Measurements from ENCODE around the gene BRD7.

BRD7 gene

DNA sequence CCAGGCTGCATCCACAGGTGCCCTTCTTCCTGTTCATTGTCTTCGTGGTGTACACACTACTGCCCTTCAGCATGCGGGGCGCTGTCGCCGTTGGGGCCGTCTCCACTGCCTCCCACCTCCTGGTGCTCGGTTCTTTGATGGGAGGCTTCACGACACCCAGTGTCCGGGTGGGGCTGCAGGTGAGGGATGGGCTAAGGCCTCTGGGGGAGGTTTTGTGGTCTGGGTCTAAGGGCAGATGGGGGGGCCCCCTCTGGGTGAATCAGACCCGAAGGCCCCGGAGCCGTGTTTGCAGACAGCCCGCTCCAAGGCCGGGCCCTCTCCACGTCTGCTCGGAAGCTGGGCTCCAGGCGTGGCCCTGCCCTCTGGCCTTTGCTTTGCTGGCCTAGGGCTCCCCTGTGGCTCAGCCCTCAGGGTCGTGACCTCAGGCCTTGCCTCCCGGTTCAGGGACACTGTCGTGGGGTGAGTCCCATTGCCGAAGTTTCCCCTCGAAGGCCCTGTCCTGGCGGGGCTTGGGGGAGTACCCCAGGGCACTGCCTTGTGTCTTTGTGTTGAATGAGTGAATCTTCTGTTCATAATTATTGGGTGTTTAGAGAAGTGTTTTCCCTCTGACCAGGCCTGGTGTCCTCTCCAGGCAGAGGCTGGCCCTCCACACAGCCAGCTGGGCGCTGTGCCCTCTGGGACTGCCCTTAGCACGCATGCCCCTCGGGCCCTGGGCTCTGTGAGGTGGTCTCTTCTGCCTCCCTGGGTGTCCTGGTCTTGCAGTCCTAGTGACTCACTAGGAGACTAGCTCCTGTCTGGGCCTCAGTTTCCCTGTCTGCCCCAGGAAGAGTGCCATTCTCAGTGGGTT, 76.8 kb downstream of the BRD7 start:
- Histone ChIP-seq H3K27ac (replicated peaks) (no peak overlapping the region), H3K27me3 (ENCODE audit: insufficient read depth, poor library complexity, severe bottlenecking) (no peaks in the 10 kb centered on the region), H3K4me3 (replicated peaks; ENCODE audit: insufficient read depth, low read length) (no peak overlapping the region)
- TF ChIP-seq GABPA (IDR thresholded peaks at IDR 0.05; ENCODE audit: low read depth) (no peak), REST (IDR thresholded peaks at IDR 0.05; ENCODE audit: insufficient replicate concordance, low read depth) (no peak)
- TF ChIP-seq, protein P1, sequence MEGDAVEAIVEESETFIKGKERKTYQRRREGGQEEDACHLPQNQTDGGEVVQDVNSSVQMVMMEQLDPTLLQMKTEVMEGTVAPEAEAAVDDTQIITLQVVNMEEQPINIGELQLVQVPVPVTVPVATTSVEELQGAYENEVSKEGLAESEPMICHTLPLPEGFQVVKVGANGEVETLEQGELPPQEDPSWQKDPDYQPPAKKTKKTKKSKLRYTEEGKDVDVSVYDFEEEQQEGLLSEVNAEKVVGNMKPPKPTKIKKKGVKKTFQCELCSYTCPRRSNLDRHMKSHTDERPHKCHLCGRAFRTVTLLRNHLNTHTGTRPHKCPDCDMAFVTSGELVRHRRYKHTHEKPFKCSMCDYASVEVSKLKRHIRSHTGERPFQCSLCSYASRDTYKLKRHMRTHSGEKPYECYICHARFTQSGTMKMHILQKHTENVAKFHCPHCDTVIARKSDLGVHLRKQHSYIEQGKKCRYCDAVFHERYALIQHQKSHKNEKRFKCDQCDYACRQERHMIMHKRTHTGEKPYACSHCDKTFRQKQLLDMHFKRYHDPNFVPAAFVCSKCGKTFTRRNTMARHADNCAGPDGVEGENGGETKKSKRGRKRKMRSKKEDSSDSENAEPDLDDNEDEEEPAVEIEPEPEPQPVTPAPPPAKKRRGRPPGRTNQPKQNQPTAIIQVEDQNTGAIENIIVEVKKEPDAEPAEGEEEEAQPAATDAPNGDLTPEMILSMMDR (IDR thresholded peaks at IDR 0.05; ENCODE audit: insufficient read depth, low read length), result no peak
- no peak for DNase-seq (ENCODE audit: low read depth in 1 of 2, low spot score in 1 of 2)

- Histone ChIP-seq H3K4me3 (replicated peaks; ENCODE audit: insufficient read depth, low read length) (no peak overlapping the region), H3K27ac (replicated peaks) (no peak overlapping the region), H3K27me3 (ENCODE audit: insufficient read depth, poor library complexity, severe bottlenecking) (no peaks in the 10 kb centered on the region)
- TF ChIP-seq SPI1 (IDR thresholded peaks at IDR 0.05; ENCODE audit: borderline replicate concordance, low read depth) (no peak), GABPA (IDR thresholded peaks at IDR 0.05; ENCODE audit: low read depth) (no peak), REST (IDR thresholded peaks at IDR 0.05; ENCODE audit: insufficient replicate concordance, low read depth) (no peak), POLR2AphosphoS5 (IDR thresholded peaks at IDR 0.05; ENCODE audit: low read depth) (no peak)
- TF ChIP-seq, protein P1 (IDR thresholded peaks at IDR 0.05; ENCODE audit: insufficient read depth, low read length), result no peak
- no peak for DNase-seq (ENCODE audit: low read depth in 1 of 2, low spot score in 1 of 2)
Observed at GRCh38 chr16:50290856-50291255, 77.9 kb downstream of the BRD7 start.

DNA sequence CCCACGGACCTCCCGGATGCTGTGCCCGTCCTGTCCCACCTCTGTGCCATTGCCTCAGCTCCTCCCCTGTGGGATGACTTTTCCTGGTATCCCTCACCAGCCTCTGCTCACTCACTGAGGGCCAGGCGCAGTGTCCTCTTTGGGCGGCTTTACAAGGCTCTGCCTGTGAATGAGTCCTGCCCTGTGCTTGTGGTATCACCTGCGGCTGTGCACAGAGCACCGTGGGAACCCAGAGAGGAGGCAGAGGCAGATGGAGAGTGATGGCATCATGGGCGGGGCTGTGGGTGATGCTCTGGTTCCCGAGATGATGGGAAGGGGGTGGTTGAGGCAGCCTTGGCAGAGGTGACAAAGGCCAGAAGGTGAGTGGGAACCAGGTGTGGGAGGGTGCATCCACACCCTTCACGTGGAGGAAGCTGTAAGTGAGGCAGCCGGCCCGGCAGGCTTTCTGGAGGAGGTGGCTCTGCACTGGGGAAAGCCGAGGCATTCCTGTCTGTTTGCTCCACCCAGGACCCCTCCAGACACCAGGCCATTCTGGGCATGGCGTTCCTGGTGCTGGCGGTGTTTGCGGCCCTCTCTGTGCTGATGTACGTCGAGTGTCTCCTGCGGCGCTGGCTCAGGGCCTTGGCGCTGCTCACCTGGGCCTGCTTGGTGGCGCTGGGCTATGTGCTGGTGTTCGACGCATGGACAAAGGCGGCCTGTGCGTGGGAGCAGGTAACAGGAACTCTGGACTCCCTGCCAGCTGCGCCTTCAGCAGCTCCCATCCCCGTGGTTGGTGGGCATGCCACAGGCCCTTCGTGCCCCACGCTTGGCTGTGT, 78.6 kb downstream of the BRD7 start:
- DNase-seq (ENCODE audit: low read depth in 1 of 2, low spot score in 1 of 2), result no peak
- TF ChIP-seq, protein P1 (IDR thresholded peaks at IDR 0.05; ENCODE audit: insufficient read depth, low read length), result no peak

More for the DNA sequence above, 78.6 kb downstream of the BRD7 start:
- Histone ChIP-seq H3K27ac (replicated peaks) (no peak overlapping the region), H3K4me3 (replicated peaks; ENCODE audit: insufficient read depth, low read length) (no peak overlapping the region), H3K27me3 (ENCODE audit: insufficient read depth, poor library complexity, severe bottlenecking) (no peaks in the 10 kb centered on the region)

All from HL-60 (cell line).